ENCODE results near the gene MPG. TPM values are rescaled to one million over a fixed set of nuclear protein-coding genes. Genes with fewer than 3 reads are reported as not detected.

Gene MPG
- total and polyA plus RNA-seq, 2 donors (not counting 1 experiment from before 2014, with no cell fraction given): 59.6 to 66.4 TPM

- H3K9ac ChIP-seq (ENCODE audit: low read length): no peak overlapping the region
- H3K4me3 ChIP-seq (ENCODE audit: control extremely low read depth in 1 of 5, extremely low read depth in 1 of 5, insufficient read depth in 1 of 5, low read depth in 2 of 5, low read length in 4 of 5): no peak overlapping the region
- H3K4me2 ChIP-seq (replicated peaks; ENCODE audit: low read depth, low read length, poor library complexity, severe bottlenecking): no peak overlapping the region
- H3K79me2 ChIP-seq (ENCODE audit: control insufficient read depth, insufficient read depth, low read length): no peaks in the 10 kb centered on the region
- no peak for ATAC-seq (ENCODE audit: low read depth)
- Mint-ChIP-seq H3K9me3 (ENCODE audit: insufficient read depth) (no peaks in the 10 kb centered on the region), H3K4me3 (no peak overlapping the region), H3K27me3 (no peaks in the 10 kb centered on the region), H3K27ac (no peak overlapping the region), H3K4me1 (peaks cover 7% of the 10 kb centered on the region)
- H2AFZ ChIP-seq (ENCODE audit: insufficient read depth, low read depth, low read length, poor library complexity, severe bottlenecking): no peak overlapping the region
- peaks cover 0 to 8% of the 10 kb centered on the region in 2 donors for H3K4me1 ChIP-seq (ENCODE audit: control insufficient read depth in 2 of 2, insufficient read depth in 2 of 2, low read length in 2 of 2)
- intact Hi-C loops (cut with micrococcal nuclease): no loop called here
- POLR2A ChIA-PET: interaction anchor here (0.6 kb wide), 1 partner anchor 21 kb away, joined by 3 read pairs; no protein-coding TSS in a partner anchor
- CTCF ChIA-PET: interaction anchor here (1.4 to 14.6 kb wide), 4 partner anchors 36 to 46 kb away, joined by 3 to 401 read pairs (median 13); no protein-coding TSS in a partner anchor
- TF ChIP-seq EZH2 (IDR thresholded peaks at IDR 0.05; ENCODE audit: borderline replicate concordance, insufficient read depth, low read depth, low read length, poor library complexity, severe bottlenecking): no peak
- TF ChIP-seq CTCF (IDR thresholded peaks at IDR 0.05): no peak
- H3K36me3 ChIP-seq (replicated peaks in 1 of 2; ENCODE audit: control extremely low read depth in 1 of 2, control insufficient read depth in 1 of 2, extremely low read depth in 1 of 2, insufficient read depth in 2 of 2, low read length in 1 of 2): peaks cover 0 to 19% of the 10 kb centered on the region in 2 experiments
- no peak for DNase-seq
- no peak overlapping the region for H3K27ac ChIP-seq (ENCODE audit: low read length in 2 of 2)
- no peaks in the 10 kb centered on the region for H4K20me1 ChIP-seq (ENCODE audit: control insufficient read depth, insufficient read depth, low read length, poor library complexity, severe bottlenecking)
- WGBS (ENCODE audit: insufficient coverage): 96% methylated on average over 84 of the region's 89 CpGs
- peaks cover 0 to under 1% (median 0%) of the 10 kb centered on the region in 4 experiments for H3K27me3 ChIP-seq (replicated peaks in 1 of 4; ENCODE audit: control extremely low read depth in 1 of 4, control insufficient read depth in 3 of 4, insufficient read depth in 4 of 4, low read length in 3 of 4)
- no peaks in the 10 kb centered on the region for H3K9me3 ChIP-seq (ENCODE audit: control extremely low read depth in 1 of 3, control insufficient read depth in 2 of 3, insufficient read depth in 1 of 3, low read length in 2 of 3)
Measured at GRCh38 chr16:60929-61878, 16.8 kb upstream of the MPG start.

- intact Hi-C loops (cut with micrococcal nuclease): no loop called here
- Histone ChIP-seq H3K4me2 (replicated peaks; ENCODE audit: low read depth, low read length, poor library complexity, severe bottlenecking) (no peak overlapping the region), H3K9me3 (ENCODE audit: control extremely low read depth in 1 of 3, control insufficient read depth in 2 of 3, insufficient read depth in 1 of 3, low read length in 2 of 3) (no peaks in the 10 kb centered on the region), H3K27me3 (replicated peaks in 1 of 4; ENCODE audit: control extremely low read depth in 1 of 4, control insufficient read depth in 3 of 4, insufficient read depth in 4 of 4, low read length in 3 of 4) (peaks cover 0 to 7% (median 2%) of the 10 kb centered on the region in 4 experiments), H3K4me3 (ENCODE audit: control extremely low read depth in 1 of 5, extremely low read depth in 1 of 5, insufficient read depth in 1 of 5, low read depth in 2 of 5, low read length in 4 of 5) (no peak overlapping the region), H2AFZ (ENCODE audit: insufficient read depth, low read depth, low read length, poor library complexity, severe bottlenecking) (no peak overlapping the region), H3K4me1 (ENCODE audit: control insufficient read depth in 2 of 2, insufficient read depth in 2 of 2, low read length in 2 of 2) (peaks cover 0 to 8% of the 10 kb centered on the region in 2 donors), H4K20me1 (ENCODE audit: control insufficient read depth, insufficient read depth, low read length, poor library complexity, severe bottlenecking) (no peaks in the 10 kb centered on the region), H3K9ac (ENCODE audit: low read length) (no peak overlapping the region), H3K36me3 (replicated peaks in 1 of 2; ENCODE audit: control extremely low read depth in 1 of 2, control insufficient read depth in 1 of 2, extremely low read depth in 1 of 2, insufficient read depth in 2 of 2, low read length in 1 of 2) (peaks cover 0 to 12% of the 10 kb centered on the region in 2 experiments), H3K27ac (ENCODE audit: low read length in 2 of 2) (no peak overlapping the region), H3K79me2 (ENCODE audit: control insufficient read depth, insufficient read depth, low read length) (no peaks in the 10 kb centered on the region)
- ChIA-PET POLR2A (interaction anchor here (0.6 kb wide), 1 partner anchor 21 kb away, joined by 3 read pairs; no protein-coding TSS in a partner anchor), CTCF (interaction anchor here (1.4 to 14.6 kb wide), 3 partner anchors 35 to 45 kb away, joined by 3 to 401 read pairs (median 12); no protein-coding TSS in a partner anchor)
- Mint-ChIP-seq H3K27ac (no peak overlapping the region), H3K27me3 (no peaks in the 10 kb centered on the region), H3K4me1 (peaks cover 7% of the 10 kb centered on the region), H3K4me3 (no peak overlapping the region), H3K9me3 (ENCODE audit: insufficient read depth) (no peaks in the 10 kb centered on the region)
- DNase-seq: no peak
- 98% methylated on average over 28 of the region's 32 CpGs for WGBS (ENCODE audit: insufficient coverage)
- no peak for ATAC-seq (ENCODE audit: low read depth)
- no peak for TF ChIP-seq EZH2 (IDR thresholded peaks at IDR 0.05; ENCODE audit: borderline replicate concordance, insufficient read depth, low read depth, low read length, poor library complexity, severe bottlenecking)
- TF ChIP-seq CTCF (IDR thresholded peaks at IDR 0.05): no peak
Measured at GRCh38 chr16:61879-62281, 16.1 kb upstream of the MPG start.
